Medulla oblongata (tissue), 1 donor: ENCODE data around the gene NAPG.
"Not testable (repeated sequence)": the region's sequence is repeated elsewhere in the genome, so short reads cannot be mapped to it uniquely, and the experiment has no call there.

Source experiments
- DNase-seq: peaks from one replicate; pipeline ENCODE4 v3.0.0-alpha.2; 2015; ENCODE audit errors: extremely low spot score

Gene NAPG

GRCh38 chr18:10525697-10526560 is at the start of gene NAPG:
TSS of gene NAPG (plus strand) at chr18:10526027. CDS start at chr18:10526103, 76 bp downstream.
- peak; percentile 95 for DNase-seq

- DNase-seq, result no peak
Observed at GRCh38 chr18:10476338-10476791, 49.5 kb upstream of the NAPG start.

- DNase-seq, result no peak
Observed at GRCh38 chr18:10477121-10477862, 48.5 kb upstream of the NAPG start.

GRCh38 chr18:10477863-10478260 is 48.0 kb upstream of the NAPG start:
- no peak for DNase-seq

GRCh38 chr18:10481831-10482230 is 44.0 kb upstream of the NAPG start:
- no peak for DNase-seq

GRCh38 chr18:10482363-10482984 is 43.4 kb upstream of the NAPG start:
- no peak for DNase-seq

- peak; percentile 73 for DNase-seq
Observed at GRCh38 chr18:10482985-10483949, 42.6 kb upstream of the NAPG start.

- DNase-seq, result no peak
Observed at GRCh38 chr18:10485475-10485874, 40.4 kb upstream of the NAPG start.

GRCh38 chr18:10486362-10486761 is 39.5 kb upstream of the NAPG start:
- DNase-seq, result no peak

GRCh38 chr18:10487154-10487553 is 38.7 kb upstream of the NAPG start:
- DNase-seq, result no peak

GRCh38 chr18:10488017-10488416 is 37.8 kb upstream of the NAPG start:
- no peak for DNase-seq

- peak; percentile 71 for DNase-seq
Observed at GRCh38 chr18:10490401-10491165, 35.2 kb upstream of the NAPG start.

GRCh38 chr18:10495936-10496335 is 29.9 kb upstream of the NAPG start:
- no peak for DNase-seq

- no peak for DNase-seq
Observed at GRCh38 chr18:10497206-10497749, 28.5 kb upstream of the NAPG start.

GRCh38 chr18:10499230-10499629 is 26.6 kb upstream of the NAPG start:
- DNase-seq, result no peak

GRCh38 chr18:10500038-10500437 is 25.8 kb upstream of the NAPG start:
- no peak for DNase-seq

GRCh38 chr18:10504723-10505122 is 21.1 kb upstream of the NAPG start:
- no peak for DNase-seq

- DNase-seq, result not testable (repeated sequence)
Observed at GRCh38 chr18:10505892-10506291, 19.9 kb upstream of the NAPG start.

- DNase-seq, result no peak
Observed at GRCh38 chr18:10508591-10508990, 17.2 kb upstream of the NAPG start.

- DNase-seq, result no peak
Observed at GRCh38 chr18:10511236-10511635, 14.6 kb upstream of the NAPG start.
